ENCODE data around the gene RNF212.

The RNF212 gene

GRCh38 chr4:1109898-1110506 is 3.4 kb downstream of the RNF212 start:
- no peak for DNase-seq (ENCODE audit: low spot score)
- ChIA-PET CTCF (no interaction called here), POLR2A (ENCODE audit: low non-redundant PET) (no interaction called here)
- H3K27ac ChIP-seq, result peak overlapping the region; percentile 59
- TF ChIP-seq CTCF (conservative IDR thresholded peaks at IDR 0.05; ENCODE audit: low read depth), result no peak

- peak overlapping the region; percentile 59 for H3K27ac ChIP-seq
- no peak for TF ChIP-seq CTCF (conservative IDR thresholded peaks at IDR 0.05; ENCODE audit: low read depth)
- POLR2A ChIA-PET (ENCODE audit: low non-redundant PET), result no interaction called here
- no peak for DNase-seq (ENCODE audit: low spot score)
- CTCF ChIA-PET, result no interaction called here
These were observed 4.0 kb downstream of the RNF212 start for GRCh38 chr4:1109333-1109732.

DNA sequence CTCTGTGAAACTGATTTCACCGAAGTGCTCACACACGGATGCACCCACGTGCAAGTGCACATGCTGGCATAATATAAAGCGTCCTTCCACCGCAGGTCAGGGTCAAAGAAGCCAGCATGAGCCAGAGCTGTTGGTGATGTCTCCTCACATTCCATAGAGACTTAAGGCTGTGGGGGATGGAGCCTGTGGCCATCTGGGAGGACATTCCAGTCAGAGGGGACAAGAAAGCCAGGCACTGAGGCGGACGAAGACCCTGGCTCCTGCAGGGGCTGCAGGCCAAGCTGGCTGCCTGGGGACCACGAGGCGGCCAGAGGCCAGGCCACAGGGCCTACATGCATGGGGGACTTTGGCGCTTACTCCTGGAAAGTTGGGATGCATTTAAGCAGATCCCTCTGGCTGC is 7.7 kb downstream of the RNF212 start:
- POLR2A ChIA-PET (ENCODE audit: low non-redundant PET), result no interaction called here

GRCh38 chr4:1105067-1105466 is 8.3 kb downstream of the RNF212 start:
- ChIA-PET CTCF (no interaction called here), POLR2A (ENCODE audit: low non-redundant PET) (no interaction called here)
- no peak overlapping the region for H3K27ac ChIP-seq
- no peak for TF ChIP-seq CTCF (conservative IDR thresholded peaks at IDR 0.05; ENCODE audit: low read depth)
- DNase-seq (ENCODE audit: low spot score), result no peak

More for the DNA sequence above, 7.7 kb downstream of the RNF212 start:
- CTCF ChIA-PET, result no interaction called here
- no peak overlapping the region for H3K27ac ChIP-seq
- DNase-seq (ENCODE audit: low spot score), result no peak
- TF ChIP-seq CTCF (conservative IDR thresholded peaks at IDR 0.05; ENCODE audit: low read depth), result no peak

GRCh38 chr4:1104647-1105046 is 8.7 kb downstream of the RNF212 start:
- ChIA-PET CTCF (no interaction called here), POLR2A (ENCODE audit: low non-redundant PET) (no interaction called here)
- no peak overlapping the region for H3K27ac ChIP-seq
- no peak for TF ChIP-seq CTCF (conservative IDR thresholded peaks at IDR 0.05; ENCODE audit: low read depth)
- no peak for DNase-seq (ENCODE audit: low spot score)

DNA sequence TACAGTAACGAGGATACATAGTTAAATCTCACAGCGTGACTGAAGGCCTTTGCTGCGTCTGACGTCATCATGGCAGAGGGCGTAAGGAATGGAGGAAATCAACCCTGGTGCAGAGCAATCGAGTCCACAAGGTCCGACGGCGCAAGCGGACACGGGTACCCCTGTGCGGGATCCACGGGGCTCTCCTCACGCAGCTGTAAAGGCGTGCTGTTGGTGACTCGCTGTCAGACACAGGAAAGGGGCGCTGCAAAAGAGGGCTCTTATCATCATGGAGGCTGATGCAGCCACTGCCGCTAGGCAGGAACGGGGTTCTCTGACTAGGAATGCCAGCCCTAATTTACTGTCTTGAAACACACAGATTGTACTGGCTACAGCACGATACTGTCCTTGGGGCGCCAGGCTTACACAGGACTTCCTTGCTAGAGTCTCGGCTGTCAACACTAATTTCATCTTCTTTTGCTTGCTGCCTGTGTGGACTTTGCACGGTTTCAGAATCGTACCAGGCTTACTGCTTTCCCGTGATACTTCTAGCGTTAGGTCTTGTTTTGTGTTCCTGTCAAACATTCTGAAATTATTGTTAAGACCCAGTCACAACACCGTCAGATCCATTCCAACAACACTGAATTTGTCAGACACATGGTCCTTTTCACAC is 13.6 kb downstream of the RNF212 start:
- TF ChIP-seq CTCF (conservative IDR thresholded peaks at IDR 0.05; ENCODE audit: low read depth), result no peak
- ChIA-PET CTCF (no interaction called here), POLR2A (ENCODE audit: low non-redundant PET) (no interaction called here)
- DNase-seq (ENCODE audit: low spot score), result no peak
- no peak overlapping the region for H3K27ac ChIP-seq
